MG63 (cell line): Measurements from ENCODE around the gene DUSP22. TPM values are rescaled to one million over a fixed set of nuclear protein-coding genes. Genes with fewer than 3 reads are reported as not detected.

Experiments
- DNase-seq: peaks from one replicate; pipeline ENCODE4 v3.0.0-alpha.2; 2020
- H3K27me3 ChIP-seq: fragments of 250-450 bp; sonication (Bioruptor Pico); 2 replicates; pipeline ENCODE4 v1.5.1; 2020; ENCODE audit warnings: mild to moderate bottlenecking, moderate library complexity
- H3K36me3 ChIP-seq: fragments of 250-450 bp; sonication (Bioruptor Pico); 2 replicates; pipeline ENCODE4 v1.5.1; 2020; ENCODE audit warnings: mild to moderate bottlenecking, moderate library complexity
- H3K4me3 ChIP-seq: fragments of 250-450 bp; sonication (Bioruptor Pico); 2 replicates; pipeline ENCODE4 v1.5.1; 2020; ENCODE audit warnings: mild to moderate bottlenecking, moderate library complexity
- H3K9me3 ChIP-seq: fragments of 250-450 bp; sonication (Bioruptor Pico); 2 replicates; pipeline ENCODE4 v1.5.1; 2020; ENCODE audit warnings: mild to moderate bottlenecking, moderate library complexity
- total RNA-seq: library from RNA; depleted of rRNA; stranded (reverse); fragments of >200 nt; shearing (Covaris generic); gene quantifications from 2 replicates; pipeline ENCODE4 v1.2.3, GENCODE V29; 2014; ENCODE audit warnings: low replicate concordance; rRNA removed

The DUSP22 gene
- total RNA-seq, 1 experiment from 2014 or later, result 4.5 TPM

- DNase-seq, result no peak
- no peaks in the 10 kb centered on the region for H3K36me3 ChIP-seq
- no peaks in the 10 kb centered on the region for H3K9me3 ChIP-seq
- H3K4me3 ChIP-seq, result no peak overlapping the region
- peaks cover 38% of the 10 kb centered on the region for H3K27me3 ChIP-seq
Measured at GRCh38 chr6:392441-393390, 100.4 kb downstream of the DUSP22 start.

DNA sequence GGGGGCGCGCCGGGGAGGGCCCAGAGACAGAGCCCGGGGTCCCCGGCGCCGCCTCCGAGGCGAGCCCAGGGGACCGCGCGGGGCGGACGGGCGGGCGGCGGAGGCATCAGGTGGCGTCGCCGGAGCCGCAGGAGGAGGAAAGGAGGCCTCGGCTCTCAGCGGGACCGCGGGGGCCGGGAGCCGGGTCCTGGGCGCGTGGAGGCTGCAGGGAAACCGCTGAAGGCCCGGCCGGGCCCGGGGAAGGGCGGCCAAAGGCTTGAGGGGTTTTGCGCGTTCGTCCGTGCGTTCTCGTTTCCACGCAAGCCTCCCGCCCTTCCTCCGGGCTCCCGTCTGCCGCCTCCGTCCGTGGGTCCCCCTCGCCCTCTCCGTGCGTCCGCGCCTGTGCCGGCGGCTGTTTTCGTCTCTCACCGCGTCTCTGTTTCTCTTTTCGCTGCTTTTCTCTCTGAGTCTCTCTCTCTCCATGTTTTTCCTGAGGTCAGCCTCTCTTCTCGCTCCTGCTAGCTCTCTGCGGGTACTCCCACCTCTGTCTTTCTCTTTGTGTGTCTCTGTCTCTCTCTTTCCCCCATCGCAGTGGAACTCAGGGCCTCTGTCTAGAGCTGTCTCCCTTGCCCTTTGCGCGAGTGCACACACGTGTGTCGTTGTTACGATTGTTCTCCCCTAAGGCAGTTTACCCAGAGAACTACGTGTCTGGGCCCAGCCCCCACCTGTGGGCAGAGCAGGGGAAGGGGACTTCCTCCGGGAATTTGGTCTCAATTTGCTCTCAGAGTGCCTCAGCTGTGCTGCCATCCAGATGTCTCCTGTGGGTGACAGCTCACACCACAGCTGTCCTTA, 101.3 kb downstream of the DUSP22 start:
- no peak for DNase-seq
- Histone ChIP-seq H3K36me3 (no peaks in the 10 kb centered on the region), H3K9me3 (no peaks in the 10 kb centered on the region), H3K4me3 (no peak overlapping the region), H3K27me3 (peaks cover 44% of the 10 kb centered on the region)

GRCh38 chr6:394641-395289, 102.5 kb downstream of the DUSP22 start:
- H3K27me3 ChIP-seq, result peaks cover 47% of the 10 kb centered on the region
- DNase-seq, result no peak

GRCh38 chr6:395432-396125, 103.3 kb downstream of the DUSP22 start:
- Histone ChIP-seq H3K4me3 (no peak overlapping the region), H3K27me3 (peaks cover 42% of the 10 kb centered on the region), H3K9me3 (no peaks in the 10 kb centered on the region), H3K36me3 (no peaks in the 10 kb centered on the region)
- no peak for DNase-seq

More at GRCh38 chr6:394641-395289, 102.5 kb downstream of the DUSP22 start:
- Histone ChIP-seq H3K9me3 (no peaks in the 10 kb centered on the region), H3K36me3 (no peaks in the 10 kb centered on the region), H3K4me3 (no peak overlapping the region)

GRCh38 chr6:396126-396520, 103.8 kb downstream of the DUSP22 start:
- H3K9me3 ChIP-seq, result no peaks in the 10 kb centered on the region
- no peaks in the 10 kb centered on the region for H3K36me3 ChIP-seq
- peaks cover 36% of the 10 kb centered on the region for H3K27me3 ChIP-seq
- no peak for DNase-seq
- no peak overlapping the region for H3K4me3 ChIP-seq

- H3K36me3 ChIP-seq, result no peaks in the 10 kb centered on the region
- DNase-seq, result no peak
- H3K27me3 ChIP-seq, result peaks cover 32% of the 10 kb centered on the region
- no peak overlapping the region for H3K4me3 ChIP-seq
- H3K9me3 ChIP-seq, result no peaks in the 10 kb centered on the region
Measured at GRCh38 chr6:397056-397455, 104.8 kb downstream of the DUSP22 start.

DNA sequence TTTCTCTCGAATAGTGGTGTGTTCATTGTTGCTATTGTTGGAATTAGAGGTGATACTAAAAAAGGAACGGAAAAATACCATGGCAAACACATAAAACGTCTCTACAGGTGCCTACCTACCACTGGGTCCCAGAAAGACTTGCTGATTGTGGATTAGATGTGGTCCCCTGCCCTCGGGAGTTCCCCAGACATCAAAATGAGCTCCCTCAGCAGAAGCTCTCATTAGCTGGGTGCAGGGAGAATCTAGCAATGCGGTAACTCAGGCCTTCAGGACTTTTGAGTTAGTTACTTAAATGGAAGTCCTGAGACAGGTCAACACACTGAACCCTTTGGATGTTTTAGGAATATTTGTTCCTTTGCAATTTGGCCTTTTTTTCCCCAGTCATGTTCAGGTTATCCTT, 105.3 kb downstream of the DUSP22 start:
- no peak for DNase-seq
- Histone ChIP-seq H3K27me3 (peaks cover 26% of the 10 kb centered on the region), H3K4me3 (no peak overlapping the region), H3K9me3 (no peaks in the 10 kb centered on the region), H3K36me3 (no peaks in the 10 kb centered on the region)

DNA sequence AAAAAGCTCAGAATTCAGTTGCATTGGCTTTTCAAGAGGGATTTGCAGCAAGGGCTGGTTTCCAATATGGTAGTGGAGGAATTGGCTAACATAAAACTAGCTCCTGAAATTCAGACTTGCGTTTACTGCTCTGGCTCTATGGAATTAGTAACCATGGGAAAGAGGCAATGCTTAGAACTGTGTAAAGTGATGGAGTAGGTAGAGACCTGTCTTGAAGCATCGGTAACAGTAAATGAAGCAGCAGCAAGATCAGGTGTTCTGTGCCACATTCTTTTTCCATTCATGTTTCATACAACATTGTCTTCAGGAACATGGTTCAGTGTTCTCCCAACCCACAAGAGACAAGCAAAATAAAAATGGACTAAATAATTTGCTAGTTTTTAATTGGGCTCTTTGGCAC, 105.8 kb downstream of the DUSP22 start:
- Histone ChIP-seq H3K9me3 (no peaks in the 10 kb centered on the region), H3K4me3 (no peak overlapping the region), H3K27me3 (peaks cover 22% of the 10 kb centered on the region), H3K36me3 (no peaks in the 10 kb centered on the region)
- DNase-seq, result no peak

DNA sequence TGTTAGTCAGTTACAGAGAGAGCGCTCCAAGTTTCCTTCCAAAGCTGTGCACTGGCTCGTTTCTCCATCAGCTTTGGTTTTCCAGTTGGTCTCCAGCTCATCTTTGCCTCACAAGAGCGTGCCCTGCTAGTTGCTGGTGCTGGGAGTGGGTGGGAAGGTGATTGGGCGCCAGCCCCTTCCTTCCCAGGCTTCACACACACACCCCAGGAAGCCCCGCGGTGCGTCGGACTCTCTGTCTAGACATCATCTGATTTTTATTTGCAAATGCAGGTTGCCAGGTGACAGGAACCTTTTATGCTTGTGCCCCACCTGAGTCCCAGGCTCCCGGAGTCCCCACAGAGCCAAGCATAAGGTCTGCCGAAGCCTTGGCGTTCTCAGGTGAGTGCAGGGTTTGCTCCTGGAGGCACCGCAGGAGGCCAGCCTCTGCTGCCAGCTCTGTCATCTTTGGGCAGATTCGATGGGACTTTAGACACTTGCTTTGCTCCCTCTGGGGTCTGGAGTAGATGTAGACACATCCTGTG, 106.3 kb downstream of the DUSP22 start:
- no peak overlapping the region for H3K4me3 ChIP-seq
- no peaks in the 10 kb centered on the region for H3K9me3 ChIP-seq
- no peaks in the 10 kb centered on the region for H3K36me3 ChIP-seq
- peaks cover 18% of the 10 kb centered on the region for H3K27me3 ChIP-seq
- no peak for DNase-seq

- H3K9me3 ChIP-seq, result no peaks in the 10 kb centered on the region
- DNase-seq, result no peak
- H3K27me3 ChIP-seq, result peaks cover 12% of the 10 kb centered on the region
- no peaks in the 10 kb centered on the region for H3K36me3 ChIP-seq
- no peak overlapping the region for H3K4me3 ChIP-seq
Measured at GRCh38 chr6:399785-400534, 107.7 kb downstream of the DUSP22 start.

DNA sequence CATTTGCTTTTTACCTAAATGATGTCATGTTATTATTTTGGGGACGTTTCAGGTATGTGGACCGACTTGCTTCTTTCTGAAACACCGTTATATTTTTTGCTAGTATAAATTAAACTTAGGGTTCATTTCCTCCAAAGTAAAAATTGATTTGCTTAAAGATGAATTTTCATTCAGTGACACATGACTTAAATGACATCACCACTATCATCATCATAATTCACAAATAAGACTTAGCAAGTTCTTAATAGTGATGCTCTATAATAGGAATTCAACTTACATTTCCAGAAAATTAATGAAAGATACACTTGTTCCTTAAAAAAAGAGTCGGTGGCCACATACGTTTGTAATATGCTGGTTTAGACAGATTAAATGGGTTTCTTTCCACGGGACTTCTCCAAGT, 108.5 kb downstream of the DUSP22 start:
- Histone ChIP-seq H3K27me3 (peaks cover 12% of the 10 kb centered on the region), H3K9me3 (no peaks in the 10 kb centered on the region), H3K4me3 (no peak overlapping the region), H3K36me3 (no peaks in the 10 kb centered on the region)
- no peak for DNase-seq

Other genes starting within 250 kb of the DUSP22 start
- gene IRF4, start 99.3 kb downstream of the DUSP22 start, total RNA-seq, result not detected in 2 replicates